Activated CD8-positive, alpha-beta memory T cell treated with anti-CD3 and anti-CD28 coated beads for 48 hours (primary cell): ENCODE data around the gene SDHA.
"Not testable (repeated sequence)": the region's sequence is repeated elsewhere in the genome, so short reads cannot be mapped to it uniquely, and the experiment has no call there.

Experiments
- DNase-seq, 3 experiments: peaks; one replicate each; pipeline ENCODE4 v3.0.0-alpha.2; 2020; ENCODE audit warnings: low read depth in 2 of 3, low spot score in 2 of 3

Gene SDHA

GRCh38 chr5:296954-297353, 78.8 kb downstream of the SDHA start:
- not testable (repeated sequence) for DNase-seq

- not testable (repeated sequence) for DNase-seq
These were observed 79.3 kb downstream of the SDHA start for GRCh38 chr5:297448-297847.

GRCh38 chr5:297991-298736, 80.0 kb downstream of the SDHA start:
- not testable (repeated sequence) for DNase-seq

GRCh38 chr5:298737-299125, 80.6 kb downstream of the SDHA start:
- no peak for DNase-seq

- DNase-seq = not testable (repeated sequence)
These were observed 81.8 kb downstream of the SDHA start for GRCh38 chr5:299921-300320.

- not testable (repeated sequence) for DNase-seq
These were observed 82.7 kb downstream of the SDHA start for GRCh38 chr5:300691-301435.

GRCh38 chr5:302416-302815, 84.3 kb downstream of the SDHA start:
- DNase-seq = not testable (repeated sequence)

- DNase-seq = no peak
These were observed 84.8 kb downstream of the SDHA start for GRCh38 chr5:302966-303365.

GRCh38 chr5:303741-304140, 85.6 kb downstream of the SDHA start:
- not testable (repeated sequence) for DNase-seq

- no peak for DNase-seq
These were observed 86.9 kb downstream of the SDHA start for GRCh38 chr5:305050-305449.

- DNase-seq = no peak
These were observed 87.3 kb downstream of the SDHA start for GRCh38 chr5:305459-305858.

GRCh38 chr5:306011-306805, 88.1 kb downstream of the SDHA start:
- no peak for DNase-seq
